Measurements from ENCODE around the gene NUDT9.
"Not testable (repeated sequence)": the region's sequence is repeated elsewhere in the genome, so short reads cannot be mapped to it uniquely, and the experiment has no call there.

NUDT9 gene

GRCh38 chr4:87422104-87423052 lies at the start of gene NUDT9:
Gene NUDT9 (plus strand): TSS chr4:87422573. CDS start chr4:87422906, 333 bp downstream.
- DNase-seq = peak; percentile 84

- peak; percentile 4 for DNase-seq
Observed at GRCh38 chr4:87375719-87376291, 46.6 kb upstream of the NUDT9 start.

GRCh38 chr4:87377816-87378215 lies 44.6 kb upstream of the NUDT9 start:
- DNase-seq = no peak

GRCh38 chr4:87382116-87382515 lies 40.3 kb upstream of the NUDT9 start:
- no peak for DNase-seq

GRCh38 chr4:87382931-87383330 lies 39.4 kb upstream of the NUDT9 start:
- no peak for DNase-seq

- not testable (repeated sequence) for DNase-seq
Observed at GRCh38 chr4:87384466-87385132, 37.8 kb upstream of the NUDT9 start.

- no peak for DNase-seq
Observed at GRCh38 chr4:87387237-87387636, 35.1 kb upstream of the NUDT9 start.

GRCh38 chr4:87388901-87389300 lies 33.5 kb upstream of the NUDT9 start:
- DNase-seq = no peak

GRCh38 chr4:87390055-87390454 lies 32.3 kb upstream of the NUDT9 start:
- peak; percentile 11 for DNase-seq

GRCh38 chr4:87390551-87390890 lies 31.9 kb upstream of the NUDT9 start:
- DNase-seq = peak; percentile 44

- peak; percentile 72 for DNase-seq
Observed at GRCh38 chr4:87390891-87391575, 31.3 kb upstream of the NUDT9 start, which contains the start of gene HSD17B11. Gene HSD17B11 (minus strand): TSS chr4:87391188. CDS start chr4:87391070, 118 bp downstream.

- no peak for DNase-seq
Observed at GRCh38 chr4:87391576-87392054, 30.8 kb upstream of the NUDT9 start.

- DNase-seq = no peak
Observed at GRCh38 chr4:87392183-87392582, 30.2 kb upstream of the NUDT9 start.

- DNase-seq = not testable (repeated sequence)
Observed at GRCh38 chr4:87395073-87395472, 27.3 kb upstream of the NUDT9 start.

- DNase-seq = not testable (repeated sequence)
Observed at GRCh38 chr4:87395851-87396250, 26.5 kb upstream of the NUDT9 start.

GRCh38 chr4:87399148-87399547 lies 23.2 kb upstream of the NUDT9 start:
- DNase-seq = no peak

- no peak for DNase-seq
Observed at GRCh38 chr4:87399954-87400353, 22.4 kb upstream of the NUDT9 start.

GRCh38 chr4:87403732-87404131 lies 18.6 kb upstream of the NUDT9 start:
- not testable (repeated sequence) for DNase-seq

GRCh38 chr4:87405211-87405820 lies 17.1 kb upstream of the NUDT9 start:
- DNase-seq = no peak

GRCh38 chr4:87406462-87406861 lies 15.9 kb upstream of the NUDT9 start:
- DNase-seq = no peak

GRCh38 chr4:87406902-87407301 lies 15.5 kb upstream of the NUDT9 start:
- not testable (repeated sequence) for DNase-seq

- DNase-seq = no peak
Observed at GRCh38 chr4:87409420-87409939, 12.9 kb upstream of the NUDT9 start.
